ENCODE data around the gene PHTF1.

Gene PHTF1

DNA sequence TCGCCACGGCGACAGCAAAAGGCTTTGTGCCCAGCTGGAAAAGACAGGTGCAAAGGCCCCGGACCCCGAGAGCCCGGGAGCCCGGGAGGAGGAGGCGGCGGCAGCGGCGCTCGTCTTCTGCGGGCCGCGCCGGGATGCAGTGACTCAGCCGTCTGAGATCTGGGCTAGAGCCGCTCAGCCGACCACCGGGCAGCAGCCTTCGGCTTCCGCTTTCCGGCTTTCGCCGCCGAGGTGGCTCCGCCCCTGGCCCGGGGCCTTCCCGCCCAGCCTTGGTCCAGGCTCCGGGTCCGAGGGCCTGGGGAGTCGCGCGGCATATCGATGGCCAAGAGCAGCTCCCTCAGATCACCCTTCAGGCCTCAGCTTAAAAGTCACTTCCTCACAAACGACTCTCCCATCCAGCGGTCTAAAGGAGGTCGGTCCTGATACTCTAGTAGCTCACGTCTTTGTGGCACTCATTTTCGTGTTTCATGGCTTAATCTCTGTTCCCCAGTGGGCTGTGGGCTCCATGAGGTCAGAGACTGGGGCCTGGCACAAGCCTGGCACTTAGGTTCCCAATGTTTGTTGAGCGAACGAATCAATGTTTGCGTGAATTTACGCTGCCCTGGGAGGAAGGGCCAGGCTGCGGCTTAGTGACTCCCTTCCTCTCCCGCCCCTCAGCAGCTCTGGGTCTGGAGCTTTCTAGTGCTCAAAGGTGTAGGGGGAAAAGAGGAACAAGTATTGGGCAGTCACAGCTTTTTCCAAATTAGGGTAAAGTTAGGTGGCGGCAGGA lies at the start of gene PHTF1:
TSS of gene PHTF1 (minus strand) at position 154 of the 769 bp plus-strand sequence. CDS start 783 bp downstream, outside the sequence.
- H3K9ac ChIP-seq (ENCODE audit: low read depth in 1 of 2, low read length in 2 of 2), result peak within 1 kb of the TSS; percentile 94 to 96
- H3K9me3 ChIP-seq (ENCODE audit: control insufficient read depth in 1 of 2, low read length in 2 of 2), result no peaks in the 10 kb centered on the region
- H3K27ac ChIP-seq (ENCODE audit: low read depth, low read length), result peak within 1 kb of the TSS; percentile 90
- peaks cover 0 to 4% of the 10 kb centered on the region in 2 donors for H3K36me3 ChIP-seq (ENCODE audit: control insufficient read depth in 1 of 2, insufficient read depth in 2 of 2, low read length in 2 of 2)
- peak within 1 kb of the TSS; percentile 93 to 96 for H3K4me3 ChIP-seq (ENCODE audit: low read depth in 1 of 2, low read length in 2 of 2)
- peaks cover 11 to 17% of the 10 kb centered on the region in 2 donors for H3K4me1 ChIP-seq (ENCODE audit: control insufficient read depth in 1 of 2, insufficient read depth in 2 of 2, low read length in 2 of 2)
- no peaks in the 10 kb centered on the region for H3K27me3 ChIP-seq (ENCODE audit: control insufficient read depth in 1 of 2, insufficient read depth in 2 of 2, low read length in 2 of 2)

DNA sequence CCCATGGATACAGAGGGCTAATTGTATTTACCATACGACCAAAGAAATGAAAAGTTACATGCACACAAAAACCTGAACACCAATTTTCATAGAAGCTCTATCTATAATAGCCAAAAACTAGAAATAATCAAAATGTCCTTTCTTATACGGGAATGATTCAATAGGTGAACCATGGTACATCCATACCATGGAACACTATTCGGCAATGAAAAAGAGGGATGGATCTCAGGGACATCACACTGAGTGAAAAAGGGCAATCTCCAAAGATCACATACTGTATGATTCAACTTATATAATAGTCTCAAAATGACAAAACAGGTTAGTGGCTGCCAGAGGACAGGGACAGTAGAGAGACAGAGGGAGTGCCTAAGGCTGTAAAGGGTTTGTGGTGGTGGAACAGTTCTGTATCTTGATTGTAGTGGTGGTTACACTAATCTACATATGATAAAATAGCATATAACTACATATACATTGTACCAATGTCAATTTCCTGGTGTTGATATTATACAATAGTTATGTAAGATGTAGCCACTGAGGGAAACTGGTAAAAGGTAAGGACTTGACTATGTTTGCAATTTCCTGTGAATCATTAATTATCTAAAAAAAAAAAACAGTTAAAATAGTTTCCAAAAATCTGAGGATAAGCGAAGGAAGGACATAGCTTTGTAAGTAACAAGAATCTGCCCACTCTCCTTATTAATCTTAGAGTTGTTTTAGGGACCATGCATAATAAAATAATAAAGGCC lies 49.3 kb upstream of the PHTF1 start:
- Histone ChIP-seq H3K9ac (ENCODE audit: low read depth in 1 of 2, low read length in 2 of 2) (no peak overlapping the region), H3K27me3 (ENCODE audit: control insufficient read depth in 1 of 2, insufficient read depth in 2 of 2, low read length in 2 of 2) (no peaks in the 10 kb centered on the region), H3K36me3 (ENCODE audit: control insufficient read depth in 1 of 2, insufficient read depth in 2 of 2, low read length in 2 of 2) (no peaks in the 10 kb centered on the region), H3K4me1 (ENCODE audit: control insufficient read depth in 1 of 2, insufficient read depth in 2 of 2, low read length in 2 of 2) (peaks cover 22 to 34% of the 10 kb centered on the region in 2 donors), H3K27ac (ENCODE audit: low read depth, low read length) (no peak overlapping the region), H3K9me3 (ENCODE audit: control insufficient read depth in 1 of 2, low read length in 2 of 2) (no peaks in the 10 kb centered on the region), H3K4me3 (ENCODE audit: low read depth in 1 of 2, low read length in 2 of 2) (peak overlapping the region in 1 of 2 donors; percentile 98)

DNA sequence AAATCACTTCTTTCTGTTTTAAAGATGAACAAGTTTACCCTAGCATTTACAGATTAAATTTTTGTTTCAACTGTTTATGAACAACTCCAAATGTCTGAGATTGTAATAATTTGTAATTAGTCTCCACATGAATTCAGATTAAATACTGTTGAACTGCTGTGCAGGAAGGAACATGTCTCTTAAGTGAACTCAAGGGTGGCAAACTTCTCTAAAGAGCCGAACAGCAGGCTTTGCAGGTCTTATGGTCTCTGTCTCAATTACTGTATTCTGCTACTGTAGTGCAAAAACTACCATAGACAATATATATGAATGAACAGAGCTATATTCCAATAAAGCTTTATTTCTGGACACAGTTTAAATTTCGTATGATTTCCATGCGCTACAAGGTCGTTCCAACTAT lies 46.4 kb upstream of the PHTF1 start:
- Histone ChIP-seq H3K4me3 (ENCODE audit: low read depth in 1 of 2, low read length in 2 of 2) (no peak overlapping the region), H3K9ac (ENCODE audit: low read depth in 1 of 2, low read length in 2 of 2) (no peak overlapping the region), H3K36me3 (ENCODE audit: control insufficient read depth in 1 of 2, insufficient read depth in 2 of 2, low read length in 2 of 2) (no peaks in the 10 kb centered on the region), H3K9me3 (ENCODE audit: control insufficient read depth in 1 of 2, low read length in 2 of 2) (no peaks in the 10 kb centered on the region), H3K27me3 (ENCODE audit: control insufficient read depth in 1 of 2, insufficient read depth in 2 of 2, low read length in 2 of 2) (no peaks in the 10 kb centered on the region), H3K27ac (ENCODE audit: low read depth, low read length) (no peak overlapping the region), H3K4me1 (ENCODE audit: control insufficient read depth in 1 of 2, insufficient read depth in 2 of 2, low read length in 2 of 2) (peaks cover 22 to 34% of the 10 kb centered on the region in 2 donors)

DNA sequence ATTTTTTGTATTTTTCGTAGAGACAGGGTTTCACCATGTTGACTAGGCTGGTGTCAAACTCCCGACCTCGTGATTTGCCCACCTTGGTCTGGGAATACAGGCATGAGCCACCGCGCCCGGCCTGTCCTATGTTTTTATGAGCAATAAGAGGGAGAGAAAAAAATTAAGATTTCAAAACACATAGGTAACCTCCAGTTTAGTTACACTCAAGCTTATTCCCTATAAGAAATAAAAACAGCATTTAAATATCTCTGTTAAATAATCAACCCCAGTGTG lies 45.9 kb upstream of the PHTF1 start:
- Histone ChIP-seq H3K9me3 (ENCODE audit: control insufficient read depth in 1 of 2, low read length in 2 of 2) (no peaks in the 10 kb centered on the region), H3K4me1 (ENCODE audit: control insufficient read depth in 1 of 2, insufficient read depth in 2 of 2, low read length in 2 of 2) (peaks cover 19 to 31% of the 10 kb centered on the region in 2 donors), H3K36me3 (ENCODE audit: control insufficient read depth in 1 of 2, insufficient read depth in 2 of 2, low read length in 2 of 2) (no peaks in the 10 kb centered on the region), H3K9ac (ENCODE audit: low read depth in 1 of 2, low read length in 2 of 2) (no peak overlapping the region), H3K27me3 (ENCODE audit: control insufficient read depth in 1 of 2, insufficient read depth in 2 of 2, low read length in 2 of 2) (no peaks in the 10 kb centered on the region), H3K27ac (ENCODE audit: low read depth, low read length) (no peak overlapping the region), H3K4me3 (ENCODE audit: low read depth in 1 of 2, low read length in 2 of 2) (no peak overlapping the region)

DNA sequence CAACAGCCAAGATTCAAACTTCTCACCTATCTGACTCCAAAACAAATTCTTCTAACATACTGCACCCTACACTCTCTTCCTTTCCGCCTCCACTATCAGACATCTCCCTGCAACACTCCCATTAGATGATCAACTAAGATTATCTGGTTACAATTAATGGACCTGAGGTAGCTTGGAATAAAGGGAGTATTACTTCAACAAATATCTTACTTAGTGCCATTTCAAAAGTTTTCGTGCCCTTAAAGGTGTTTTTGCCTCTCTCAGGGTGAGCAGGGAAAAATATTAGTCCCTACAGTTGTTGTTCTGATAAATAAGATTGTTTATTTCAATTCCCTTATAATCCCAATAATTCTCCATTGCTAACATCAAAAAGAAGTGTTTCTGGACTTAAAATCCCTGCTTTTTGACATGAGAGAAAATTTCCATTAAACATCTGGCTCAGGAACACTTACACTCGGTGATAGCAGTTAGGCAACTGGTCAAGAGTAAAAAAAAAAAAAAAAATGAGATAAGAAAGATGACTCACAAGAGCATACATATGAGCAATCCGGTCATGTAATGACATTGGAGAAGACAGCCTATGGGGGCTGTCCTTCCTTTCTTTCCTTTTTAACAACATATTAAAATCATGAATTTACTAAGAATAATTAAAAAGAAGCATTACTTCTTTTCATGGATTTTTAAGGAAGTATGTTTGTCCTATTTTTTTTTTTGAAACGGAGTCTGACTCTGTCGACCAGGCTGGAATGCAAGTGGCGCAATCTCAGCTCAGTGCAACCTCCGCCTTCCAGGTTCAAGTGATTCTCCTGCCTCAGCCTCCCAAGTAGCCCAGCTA lies 45.4 kb upstream of the PHTF1 start:
- Histone ChIP-seq H3K4me3 (ENCODE audit: low read depth in 1 of 2, low read length in 2 of 2) (no peak overlapping the region), H3K4me1 (ENCODE audit: control insufficient read depth in 1 of 2, insufficient read depth in 2 of 2, low read length in 2 of 2) (peaks cover 14 to 26% of the 10 kb centered on the region in 2 donors), H3K27ac (ENCODE audit: low read depth, low read length) (no peak overlapping the region)

DNA sequence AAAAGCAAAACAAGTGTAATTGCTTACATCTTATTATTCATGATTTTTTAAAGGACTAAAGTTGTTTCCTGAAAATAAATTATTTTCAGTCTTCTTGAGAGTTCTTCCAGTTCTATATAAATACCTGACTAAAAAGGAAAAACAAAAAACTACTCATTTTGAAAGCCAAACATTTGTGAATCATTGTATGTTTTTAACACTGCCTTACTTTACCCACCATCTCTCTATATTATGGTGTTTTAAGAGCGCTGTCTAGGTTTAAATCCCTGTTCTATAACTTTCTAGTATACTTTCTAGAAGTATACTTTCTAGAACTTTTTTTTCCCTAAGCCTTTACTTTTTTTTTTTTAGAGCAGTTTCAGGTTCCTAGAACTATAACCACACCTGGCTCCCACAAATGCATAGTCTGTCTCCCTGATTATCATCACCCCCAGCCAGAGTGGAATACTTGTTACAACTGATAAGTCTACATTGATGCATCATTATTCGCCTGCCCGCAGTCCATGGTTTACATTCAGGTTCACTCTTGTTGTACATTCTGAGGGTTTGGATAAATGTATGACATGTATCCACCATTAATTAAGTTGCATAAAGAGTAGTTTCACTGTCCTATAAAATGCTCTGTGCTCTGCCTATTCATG lies 43.2 kb upstream of the PHTF1 start:
- peaks cover 4 to 13% of the 10 kb centered on the region in 2 donors for H3K4me1 ChIP-seq (ENCODE audit: control insufficient read depth in 1 of 2, insufficient read depth in 2 of 2, low read length in 2 of 2)
- no peaks in the 10 kb centered on the region for H3K27me3 ChIP-seq (ENCODE audit: control insufficient read depth in 1 of 2, insufficient read depth in 2 of 2, low read length in 2 of 2)
- no peak overlapping the region for H3K27ac ChIP-seq (ENCODE audit: low read depth, low read length)
- H3K4me3 ChIP-seq (ENCODE audit: low read depth in 1 of 2, low read length in 2 of 2), result no peak overlapping the region
- no peak overlapping the region for H3K9ac ChIP-seq (ENCODE audit: low read depth in 1 of 2, low read length in 2 of 2)
- H3K9me3 ChIP-seq (ENCODE audit: control insufficient read depth in 1 of 2, low read length in 2 of 2), result no peaks in the 10 kb centered on the region
- H3K36me3 ChIP-seq (ENCODE audit: control insufficient read depth in 1 of 2, insufficient read depth in 2 of 2, low read length in 2 of 2), result peaks cover 2 to 3% of the 10 kb centered on the region in 2 donors

More for the DNA sequence above, 45.4 kb upstream of the PHTF1 start:
- H3K9me3 ChIP-seq (ENCODE audit: control insufficient read depth in 1 of 2, low read length in 2 of 2), result no peaks in the 10 kb centered on the region
- H3K36me3 ChIP-seq (ENCODE audit: control insufficient read depth in 1 of 2, insufficient read depth in 2 of 2, low read length in 2 of 2), result no peaks in the 10 kb centered on the region
- H3K9ac ChIP-seq (ENCODE audit: low read depth in 1 of 2, low read length in 2 of 2), result no peak overlapping the region
- no peaks in the 10 kb centered on the region for H3K27me3 ChIP-seq (ENCODE audit: control insufficient read depth in 1 of 2, insufficient read depth in 2 of 2, low read length in 2 of 2)

DNA sequence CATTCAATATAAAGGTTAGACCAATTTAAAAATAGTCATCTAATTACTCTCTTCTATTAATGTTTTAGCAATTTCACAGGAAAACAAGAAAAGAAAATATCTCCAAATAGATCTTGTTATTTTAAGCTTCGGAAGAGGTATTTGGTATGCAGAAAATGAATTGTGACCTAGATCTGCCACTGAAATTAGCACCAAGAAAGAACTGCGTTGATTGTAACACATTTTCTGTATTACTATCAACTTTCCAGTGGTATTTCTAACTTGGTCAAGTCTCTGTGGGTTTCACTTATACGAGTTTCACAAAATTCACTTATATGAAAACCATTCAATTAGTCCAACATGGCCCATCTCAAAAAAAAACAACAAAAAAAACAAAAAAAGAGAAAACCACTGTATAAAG lies 41.2 kb upstream of the PHTF1 start:
- Histone ChIP-seq H3K9me3 (ENCODE audit: control insufficient read depth in 1 of 2, low read length in 2 of 2) (no peaks in the 10 kb centered on the region), H3K27me3 (ENCODE audit: control insufficient read depth in 1 of 2, insufficient read depth in 2 of 2, low read length in 2 of 2) (no peaks in the 10 kb centered on the region), H3K4me3 (ENCODE audit: low read depth in 1 of 2, low read length in 2 of 2) (no peak overlapping the region), H3K4me1 (ENCODE audit: control insufficient read depth in 1 of 2, insufficient read depth in 2 of 2, low read length in 2 of 2) (peaks cover 4 to 12% of the 10 kb centered on the region in 2 donors), H3K36me3 (ENCODE audit: control insufficient read depth in 1 of 2, insufficient read depth in 2 of 2, low read length in 2 of 2) (peaks cover 10 to 14% of the 10 kb centered on the region in 2 donors), H3K9ac (ENCODE audit: low read depth in 1 of 2, low read length in 2 of 2) (no peak overlapping the region), H3K27ac (ENCODE audit: low read depth, low read length) (no peak overlapping the region)

DNA sequence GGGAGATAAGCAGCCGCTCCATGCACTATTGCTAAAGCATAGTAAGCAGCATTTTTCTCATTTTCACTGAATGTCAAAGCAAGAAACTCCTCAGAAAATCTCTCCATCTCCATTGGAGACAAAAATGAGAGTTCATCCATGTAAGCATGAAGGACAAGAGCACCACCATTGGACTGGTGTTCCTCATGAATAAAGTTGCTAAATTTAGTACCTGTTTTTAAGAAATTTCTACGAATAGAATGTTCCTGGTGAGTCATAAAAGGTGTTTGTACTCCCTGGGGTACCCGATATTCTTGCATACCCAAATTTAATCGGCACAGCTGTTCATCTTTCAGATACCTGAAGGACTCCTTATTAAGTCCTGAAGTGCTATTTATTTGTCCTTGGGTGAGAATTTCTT lies 38.2 kb upstream of the PHTF1 start:
- no peaks in the 10 kb centered on the region for H3K27me3 ChIP-seq (ENCODE audit: control insufficient read depth in 1 of 2, insufficient read depth in 2 of 2, low read length in 2 of 2)
- H3K9me3 ChIP-seq (ENCODE audit: control insufficient read depth in 1 of 2, low read length in 2 of 2), result no peaks in the 10 kb centered on the region
- peaks cover 14 to 28% of the 10 kb centered on the region in 2 donors for H3K36me3 ChIP-seq (ENCODE audit: control insufficient read depth in 1 of 2, insufficient read depth in 2 of 2, low read length in 2 of 2)
- H3K9ac ChIP-seq (ENCODE audit: low read depth in 1 of 2, low read length in 2 of 2), result no peak overlapping the region
- no peak overlapping the region for H3K27ac ChIP-seq (ENCODE audit: low read depth, low read length)
- H3K4me3 ChIP-seq (ENCODE audit: low read depth in 1 of 2, low read length in 2 of 2), result no peak overlapping the region
- peaks cover 3% of the 10 kb centered on the region in 2 donors for H3K4me1 ChIP-seq (ENCODE audit: control insufficient read depth in 1 of 2, insufficient read depth in 2 of 2, low read length in 2 of 2)

DNA sequence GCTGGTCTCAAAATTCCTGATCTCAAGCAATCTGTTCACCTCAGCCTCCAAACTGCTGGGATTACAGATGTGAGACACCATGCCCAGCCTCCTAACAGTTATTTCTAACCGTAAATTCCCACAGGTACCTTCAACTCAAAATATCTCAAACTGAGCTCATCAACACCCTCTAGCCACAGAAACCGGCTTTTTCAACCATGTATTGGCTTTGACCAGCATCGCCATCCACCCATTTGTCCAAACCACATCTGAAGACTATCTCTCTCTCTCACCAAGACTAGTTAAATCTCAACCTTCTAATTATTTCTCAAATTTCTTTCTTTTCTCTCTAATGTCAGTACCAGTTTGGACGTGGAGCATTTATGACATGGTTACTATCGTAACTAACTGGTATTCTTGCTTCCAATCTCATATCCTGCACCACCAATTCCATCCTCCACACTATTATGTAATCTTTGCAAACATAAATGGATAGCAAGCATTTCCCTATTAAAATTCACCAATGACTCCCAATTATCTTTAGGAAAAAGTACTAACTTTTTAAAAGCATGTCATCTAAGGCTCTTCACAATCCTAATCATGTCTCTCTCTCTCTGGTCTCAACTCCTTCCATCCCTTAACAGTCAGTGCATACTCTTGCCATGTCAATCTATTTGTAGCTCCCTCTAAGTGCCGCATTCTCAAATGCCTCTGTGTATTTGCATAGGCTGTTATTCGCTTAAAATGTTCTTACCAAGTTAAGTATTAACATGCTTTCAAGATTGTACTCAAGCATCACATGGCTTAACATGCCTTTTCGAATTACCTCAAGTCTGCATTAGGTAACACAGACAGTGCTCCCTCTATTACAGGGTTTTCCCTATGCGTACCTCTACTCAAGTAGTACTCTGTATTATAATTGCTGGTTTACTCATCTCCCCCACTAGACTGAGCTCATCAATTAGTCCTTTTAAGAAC lies 34.9 kb upstream of the PHTF1 start:
- H3K36me3 ChIP-seq (ENCODE audit: control insufficient read depth in 1 of 2, insufficient read depth in 2 of 2, low read length in 2 of 2), result peaks cover 14 to 28% of the 10 kb centered on the region in 2 donors

More for the DNA sequence above, 34.9 kb upstream of the PHTF1 start:
- Histone ChIP-seq H3K27me3 (ENCODE audit: control insufficient read depth in 1 of 2, insufficient read depth in 2 of 2, low read length in 2 of 2) (no peaks in the 10 kb centered on the region), H3K9ac (ENCODE audit: low read depth in 1 of 2, low read length in 2 of 2) (no peak overlapping the region), H3K4me1 (ENCODE audit: control insufficient read depth in 1 of 2, insufficient read depth in 2 of 2, low read length in 2 of 2) (peaks cover 4 to 7% of the 10 kb centered on the region in 2 donors), H3K4me3 (ENCODE audit: low read depth in 1 of 2, low read length in 2 of 2) (no peak overlapping the region), H3K27ac (ENCODE audit: low read depth, low read length) (no peak overlapping the region), H3K9me3 (ENCODE audit: control insufficient read depth in 1 of 2, low read length in 2 of 2) (no peaks in the 10 kb centered on the region)
